Activated T-cell treated with anti-CD3 and anti-CD28 coated beads, Interleukin-2, amount 50 U/mL, for 72 hours (primary cell): ENCODE measurements around the gene CHST10. TPM values are rescaled to one million over a fixed set of nuclear protein-coding genes. Genes with fewer than 3 reads are reported as not detected.

ENCODE experiments used
- total RNA-seq, 2 donors: library from RNA; stranded (reverse); gene quantifications; one replicate each; pipeline ENCODE4 v1.2.3, GENCODE V29; 2022

CHST10 gene
- total RNA-seq, 2 donors from 2014 or later = 7.5 to 7.8 TPM

Other genes starting within 250 kb of the CHST10 start
- gene LONRF2, start 95.2 kb downstream of the CHST10 start, total RNA-seq = under 1 TPM; 0.10 to 0.25 TPM
- gene NMS, start 52.8 kb upstream of the CHST10 start, total RNA-seq = not detected
- 10 to 100 TPM; 30.8 to 36.8 TPM for gene PDCL3, start 145.3 kb upstream of the CHST10 start, total RNA-seq